ENCODE measurements around the gene CLDN11.

The CLDN11 gene

GRCh38 chr3:170418422-170419398 lies at the start of gene CLDN11:
TSS of gene CLDN11 (plus strand) at chr3:170418868. CDS start at chr3:170419067, 199 bp downstream.
- no peak within 1 kb of the TSS for H3K9ac ChIP-seq (ENCODE audit: low read depth, low read length)
- H3K4me3 ChIP-seq (ENCODE audit: low read depth, low read length) = peak within 1 kb of the TSS; percentile 59
- H3K9me3 ChIP-seq (ENCODE audit: control insufficient read depth, insufficient read depth, low read length) = no peaks in the 10 kb centered on the region
- H3K36me3 ChIP-seq (ENCODE audit: control insufficient read depth, insufficient read depth, low read length) = no peaks in the 10 kb centered on the region
- peaks cover 9% of the 10 kb centered on the region for H3K4me1 ChIP-seq (ENCODE audit: control insufficient read depth, insufficient read depth, low read length)
- H3K27me3 ChIP-seq (ENCODE audit: control insufficient read depth, insufficient read depth, low read length) = peaks cover 49% of the 10 kb centered on the region
- H3K27ac ChIP-seq (ENCODE audit: low read depth, low read length) = no peak within 1 kb of the TSS

GRCh38 chr3:170368921-170369320 lies 49.7 kb upstream of the CLDN11 start:
- no peak overlapping the region for H3K27ac ChIP-seq (ENCODE audit: low read depth, low read length)
- H3K9ac ChIP-seq (ENCODE audit: low read depth, low read length) = no peak overlapping the region
- no peaks in the 10 kb centered on the region for H3K9me3 ChIP-seq (ENCODE audit: control insufficient read depth, insufficient read depth, low read length)
- no peaks in the 10 kb centered on the region for H3K27me3 ChIP-seq (ENCODE audit: control insufficient read depth, insufficient read depth, low read length)
- peaks cover 86% of the 10 kb centered on the region for H3K36me3 ChIP-seq (ENCODE audit: control insufficient read depth, insufficient read depth, low read length)
- H3K4me3 ChIP-seq (ENCODE audit: low read depth, low read length) = peak overlapping the region; percentile 30; the same call in 1 of the 2 replicates
- H3K4me1 ChIP-seq (ENCODE audit: control insufficient read depth, insufficient read depth, low read length) = peaks cover 3% of the 10 kb centered on the region; the same call in 1 of the 2 replicates

GRCh38 chr3:170372190-170372879 lies 46.3 kb upstream of the CLDN11 start:
- peaks cover 10% of the 10 kb centered on the region for H3K4me1 ChIP-seq (ENCODE audit: control insufficient read depth, insufficient read depth, low read length)
- no peaks in the 10 kb centered on the region for H3K9me3 ChIP-seq (ENCODE audit: control insufficient read depth, insufficient read depth, low read length)
- H3K27me3 ChIP-seq (ENCODE audit: control insufficient read depth, insufficient read depth, low read length) = no peaks in the 10 kb centered on the region
- H3K9ac ChIP-seq (ENCODE audit: low read depth, low read length) = no peak overlapping the region
- no peak overlapping the region for H3K4me3 ChIP-seq (ENCODE audit: low read depth, low read length)
- no peak overlapping the region for H3K27ac ChIP-seq (ENCODE audit: low read depth, low read length)
- peaks cover 83% of the 10 kb centered on the region for H3K36me3 ChIP-seq (ENCODE audit: control insufficient read depth, insufficient read depth, low read length)

- Histone ChIP-seq H3K27me3 (ENCODE audit: control insufficient read depth, insufficient read depth, low read length) (no peaks in the 10 kb centered on the region), H3K27ac (ENCODE audit: low read depth, low read length) (no peak overlapping the region), H3K4me1 (ENCODE audit: control insufficient read depth, insufficient read depth, low read length) (no peaks in the 10 kb centered on the region), H3K36me3 (ENCODE audit: control insufficient read depth, insufficient read depth, low read length) (peaks cover 90% of the 10 kb centered on the region), H3K9me3 (ENCODE audit: control insufficient read depth, insufficient read depth, low read length) (no peaks in the 10 kb centered on the region), H3K4me3 (ENCODE audit: low read depth, low read length) (no peak overlapping the region), H3K9ac (ENCODE audit: low read depth, low read length) (no peak overlapping the region)
These were observed 35.1 kb upstream of the CLDN11 start for GRCh38 chr3:170383567-170383966.

GRCh38 chr3:170386468-170386867 lies 32.2 kb upstream of the CLDN11 start:
- peaks cover 90% of the 10 kb centered on the region for H3K36me3 ChIP-seq (ENCODE audit: control insufficient read depth, insufficient read depth, low read length)

GRCh38 chr3:170387950-170388349 lies 30.7 kb upstream of the CLDN11 start:
- Histone ChIP-seq H3K4me1 (ENCODE audit: control insufficient read depth, insufficient read depth, low read length) (no peaks in the 10 kb centered on the region), H3K27me3 (ENCODE audit: control insufficient read depth, insufficient read depth, low read length) (no peaks in the 10 kb centered on the region), H3K4me3 (ENCODE audit: low read depth, low read length) (no peak overlapping the region), H3K9ac (ENCODE audit: low read depth, low read length) (no peak overlapping the region), H3K27ac (ENCODE audit: low read depth, low read length) (no peak overlapping the region), H3K9me3 (ENCODE audit: control insufficient read depth, insufficient read depth, low read length) (no peaks in the 10 kb centered on the region), H3K36me3 (ENCODE audit: control insufficient read depth, insufficient read depth, low read length) (peaks cover 92% of the 10 kb centered on the region)

More at GRCh38 chr3:170386468-170386867, 32.2 kb upstream of the CLDN11 start:
- H3K4me1 ChIP-seq (ENCODE audit: control insufficient read depth, insufficient read depth, low read length) = no peaks in the 10 kb centered on the region
- no peak overlapping the region for H3K27ac ChIP-seq (ENCODE audit: low read depth, low read length)
- no peaks in the 10 kb centered on the region for H3K27me3 ChIP-seq (ENCODE audit: control insufficient read depth, insufficient read depth, low read length)
- no peaks in the 10 kb centered on the region for H3K9me3 ChIP-seq (ENCODE audit: control insufficient read depth, insufficient read depth, low read length)
- H3K9ac ChIP-seq (ENCODE audit: low read depth, low read length) = no peak overlapping the region
- H3K4me3 ChIP-seq (ENCODE audit: low read depth, low read length) = no peak overlapping the region

- Histone ChIP-seq H3K36me3 (ENCODE audit: control insufficient read depth, insufficient read depth, low read length) (peaks cover 90% of the 10 kb centered on the region), H3K9me3 (ENCODE audit: control insufficient read depth, insufficient read depth, low read length) (no peaks in the 10 kb centered on the region), H3K4me1 (ENCODE audit: control insufficient read depth, insufficient read depth, low read length) (no peaks in the 10 kb centered on the region), H3K9ac (ENCODE audit: low read depth, low read length) (no peak overlapping the region), H3K4me3 (ENCODE audit: low read depth, low read length) (no peak overlapping the region), H3K27ac (ENCODE audit: low read depth, low read length) (no peak overlapping the region), H3K27me3 (ENCODE audit: control insufficient read depth, insufficient read depth, low read length) (no peaks in the 10 kb centered on the region)
These were observed 27.6 kb upstream of the CLDN11 start for GRCh38 chr3:170391108-170391507.

GRCh38 chr3:170397685-170398084 lies 21.0 kb upstream of the CLDN11 start:
- Histone ChIP-seq H3K9ac (ENCODE audit: low read depth, low read length) (no peak overlapping the region), H3K27ac (ENCODE audit: low read depth, low read length) (no peak overlapping the region), H3K4me3 (ENCODE audit: low read depth, low read length) (no peak overlapping the region), H3K36me3 (ENCODE audit: control insufficient read depth, insufficient read depth, low read length) (peaks cover 39% of the 10 kb centered on the region), H3K9me3 (ENCODE audit: control insufficient read depth, insufficient read depth, low read length) (no peaks in the 10 kb centered on the region), H3K27me3 (ENCODE audit: control insufficient read depth, insufficient read depth, low read length) (no peaks in the 10 kb centered on the region), H3K4me1 (ENCODE audit: control insufficient read depth, insufficient read depth, low read length) (no peaks in the 10 kb centered on the region)

GRCh38 chr3:170405101-170405500 lies 13.6 kb upstream of the CLDN11 start:
- Histone ChIP-seq H3K27me3 (ENCODE audit: control insufficient read depth, insufficient read depth, low read length) (no peaks in the 10 kb centered on the region), H3K36me3 (ENCODE audit: control insufficient read depth, insufficient read depth, low read length) (no peaks in the 10 kb centered on the region), H3K9me3 (ENCODE audit: control insufficient read depth, insufficient read depth, low read length) (no peaks in the 10 kb centered on the region), H3K4me1 (ENCODE audit: control insufficient read depth, insufficient read depth, low read length) (no peaks in the 10 kb centered on the region), H3K27ac (ENCODE audit: low read depth, low read length) (no peak overlapping the region), H3K9ac (ENCODE audit: low read depth, low read length) (no peak overlapping the region), H3K4me3 (ENCODE audit: low read depth, low read length) (no peak overlapping the region)

- no peaks in the 10 kb centered on the region for H3K27me3 ChIP-seq (ENCODE audit: control insufficient read depth, insufficient read depth, low read length)
- H3K4me3 ChIP-seq (ENCODE audit: low read depth, low read length) = no peak overlapping the region
- no peak overlapping the region for H3K9ac ChIP-seq (ENCODE audit: low read depth, low read length)
- no peaks in the 10 kb centered on the region for H3K4me1 ChIP-seq (ENCODE audit: control insufficient read depth, insufficient read depth, low read length)
- no peak overlapping the region for H3K27ac ChIP-seq (ENCODE audit: low read depth, low read length)
- H3K9me3 ChIP-seq (ENCODE audit: control insufficient read depth, insufficient read depth, low read length) = no peaks in the 10 kb centered on the region
- no peaks in the 10 kb centered on the region for H3K36me3 ChIP-seq (ENCODE audit: control insufficient read depth, insufficient read depth, low read length)
These were observed 8.1 kb upstream of the CLDN11 start for GRCh38 chr3:170410428-170411029.
